ENCODE measurements around the gene PAPOLB. TPM values are rescaled to one million over a fixed set of nuclear protein-coding genes. Genes with fewer than 3 reads are reported as not detected.

PAPOLB gene
- total RNA-seq, 1 experiment from 2014 or later: 0.13 TPM

DNA sequence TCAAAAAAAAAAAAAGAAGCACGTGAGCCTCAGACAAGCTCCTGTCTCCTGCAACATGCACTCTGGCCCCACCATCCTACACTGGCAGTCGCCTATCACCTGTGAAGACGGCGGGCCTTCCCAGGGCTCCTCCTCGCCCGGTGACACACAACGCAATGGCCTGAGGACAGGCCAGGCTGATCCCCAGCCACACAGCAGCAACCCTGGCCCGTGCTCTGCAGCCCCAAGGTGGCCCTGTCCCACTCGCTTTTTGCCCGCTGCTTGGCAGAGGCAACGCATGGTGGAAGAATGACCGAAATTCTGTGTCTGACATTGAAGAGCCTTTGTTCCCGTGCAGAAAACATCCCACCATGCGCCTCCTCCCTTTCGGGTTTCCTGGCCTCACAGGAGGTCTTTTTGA is 13.6 kb upstream of the PAPOLB start:
- Histone ChIP-seq H2BK20ac (ENCODE audit: low read depth, low read length, poor library complexity, severe bottlenecking) (no peak overlapping the region), H3K9me3 (ENCODE audit: control insufficient read depth, low read depth, low read length) (no peaks in the 10 kb centered on the region), H2BK120ac (ENCODE audit: low read depth, low read length, poor library complexity, severe bottlenecking) (no peak overlapping the region), H4K20me1 (ENCODE audit: control insufficient read depth, insufficient read depth, insufficient read length) (no peaks in the 10 kb centered on the region), H4K5ac (ENCODE audit: insufficient read length, low read depth, low read length) (no peak overlapping the region), H3K14ac (ENCODE audit: insufficient read depth, low read length) (no peak overlapping the region; the same call in 1 of the 2 replicates), H4K91ac (ENCODE audit: insufficient read length, low read depth, low read length) (no peak overlapping the region), H2AK5ac (ENCODE audit: insufficient read length, low read length) (no peak overlapping the region), H2BK12ac (ENCODE audit: insufficient read length, low read depth, low read length) (no peak overlapping the region), H3K79me2 (ENCODE audit: insufficient read depth, low read length) (no peaks in the 10 kb centered on the region), H4K8ac (replicated peaks; ENCODE audit: insufficient read length, low read depth, low read length) (no peak overlapping the region), H3K27ac (ENCODE audit: insufficient read length, low read depth, low read length) (no peak overlapping the region), H3K23me2 (ENCODE audit: insufficient read length, low read depth, low read length, poor library complexity, severe bottlenecking) (no peaks in the 10 kb centered on the region), H3T11ph (ENCODE audit: low read length) (no peak overlapping the region), H3K18ac (ENCODE audit: insufficient read length, low read depth, low read length) (no peak overlapping the region), H3K4ac (ENCODE audit: low read depth, low read length) (no peak overlapping the region), H3K4me2 (ENCODE audit: insufficient read depth, insufficient read length, low read length) (no peak overlapping the region), H3K56ac (ENCODE audit: insufficient read length, low read depth, low read length) (no peak overlapping the region), H3K9ac (ENCODE audit: extremely low read depth, insufficient read length, low read length) (no peak overlapping the region), H3K27me3 (ENCODE audit: insufficient read depth, low read length) (no peaks in the 10 kb centered on the region), H3K23ac (ENCODE audit: insufficient read length, low read depth, low read length) (no peak overlapping the region), H2BK5ac (ENCODE audit: insufficient read length, low read length) (no peak overlapping the region), H2AFZ (ENCODE audit: low read length) (no peak overlapping the region), H2BK15ac (ENCODE audit: low read depth, low read length) (no peak overlapping the region), H3K4me1 (ENCODE audit: insufficient read depth, low read length) (no peaks in the 10 kb centered on the region), H3K79me1 (ENCODE audit: insufficient read depth, low read depth, low read length, poor library complexity, severe bottlenecking) (no peaks in the 10 kb centered on the region)
- H3K4me1 Mint-ChIP-seq: peaks cover 9 to 20% of the 10 kb centered on the region in 2 experiments
- no peaks in the 10 kb centered on the region; the same call in 1 of the 2 replicates for H3K27me3 Mint-ChIP-seq (ENCODE audit: low read depth)
- DNase-seq: no peak
- H3K4me3 Mint-ChIP-seq: no peak overlapping the region
- H3K9me3 Mint-ChIP-seq: no peaks in the 10 kb centered on the region
- TF ChIP-seq, protein P1, sequence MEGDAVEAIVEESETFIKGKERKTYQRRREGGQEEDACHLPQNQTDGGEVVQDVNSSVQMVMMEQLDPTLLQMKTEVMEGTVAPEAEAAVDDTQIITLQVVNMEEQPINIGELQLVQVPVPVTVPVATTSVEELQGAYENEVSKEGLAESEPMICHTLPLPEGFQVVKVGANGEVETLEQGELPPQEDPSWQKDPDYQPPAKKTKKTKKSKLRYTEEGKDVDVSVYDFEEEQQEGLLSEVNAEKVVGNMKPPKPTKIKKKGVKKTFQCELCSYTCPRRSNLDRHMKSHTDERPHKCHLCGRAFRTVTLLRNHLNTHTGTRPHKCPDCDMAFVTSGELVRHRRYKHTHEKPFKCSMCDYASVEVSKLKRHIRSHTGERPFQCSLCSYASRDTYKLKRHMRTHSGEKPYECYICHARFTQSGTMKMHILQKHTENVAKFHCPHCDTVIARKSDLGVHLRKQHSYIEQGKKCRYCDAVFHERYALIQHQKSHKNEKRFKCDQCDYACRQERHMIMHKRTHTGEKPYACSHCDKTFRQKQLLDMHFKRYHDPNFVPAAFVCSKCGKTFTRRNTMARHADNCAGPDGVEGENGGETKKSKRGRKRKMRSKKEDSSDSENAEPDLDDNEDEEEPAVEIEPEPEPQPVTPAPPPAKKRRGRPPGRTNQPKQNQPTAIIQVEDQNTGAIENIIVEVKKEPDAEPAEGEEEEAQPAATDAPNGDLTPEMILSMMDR (conservative IDR thresholded peaks at IDR 0.05): no peak
- no CpG with 5 or more reads among the region's 15 CpGs for WGBS (ENCODE audit: extremely low coverage, insufficient read length, low lambda C conversion rate)
- H3K27ac Mint-ChIP-seq: no peak overlapping the region
- H3K36me3 Mint-ChIP-seq (ENCODE audit: insufficient read depth in 1 of 3, low read depth in 3 of 3): peaks cover 0 to 10% (median 2%) of the 10 kb centered on the region in 3 experiments; a peak in 3 of 7 replicates

Measured in H9 (cell line).